ENCODE data around the gene CBLN1.

CBLN1 gene

DNA sequence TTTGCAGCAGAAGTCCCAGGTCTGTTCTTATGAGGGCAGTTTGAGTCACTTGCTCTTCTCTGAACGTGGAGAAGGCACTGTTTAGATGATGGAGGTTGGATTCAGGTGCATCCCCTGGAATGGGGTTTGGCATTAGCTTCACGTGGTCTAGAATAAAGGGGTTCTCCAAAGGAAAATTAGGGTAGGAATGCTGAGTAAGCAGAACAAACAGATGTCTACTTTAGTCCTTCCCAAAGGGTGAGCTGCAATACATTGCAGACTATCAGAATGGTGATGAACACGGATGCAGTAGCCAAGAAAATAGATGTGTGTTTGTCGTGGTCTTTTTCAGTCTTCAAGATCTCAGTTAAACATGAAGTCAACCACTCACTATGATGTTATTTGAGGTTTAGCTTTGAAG is 3.3 kb upstream of the CBLN1 start:
- Histone ChIP-seq H3K27me3 (replicated peaks) (peaks cover 35% of the 10 kb centered on the region), H3K27ac (no peak overlapping the region), H3K4me3 (ENCODE audit: low read depth, low read length) (no peak overlapping the region), H3K36me3 (replicated peaks) (no peaks in the 10 kb centered on the region)
- no peak for DNase-seq
- TF ChIP-seq, protein P1, sequence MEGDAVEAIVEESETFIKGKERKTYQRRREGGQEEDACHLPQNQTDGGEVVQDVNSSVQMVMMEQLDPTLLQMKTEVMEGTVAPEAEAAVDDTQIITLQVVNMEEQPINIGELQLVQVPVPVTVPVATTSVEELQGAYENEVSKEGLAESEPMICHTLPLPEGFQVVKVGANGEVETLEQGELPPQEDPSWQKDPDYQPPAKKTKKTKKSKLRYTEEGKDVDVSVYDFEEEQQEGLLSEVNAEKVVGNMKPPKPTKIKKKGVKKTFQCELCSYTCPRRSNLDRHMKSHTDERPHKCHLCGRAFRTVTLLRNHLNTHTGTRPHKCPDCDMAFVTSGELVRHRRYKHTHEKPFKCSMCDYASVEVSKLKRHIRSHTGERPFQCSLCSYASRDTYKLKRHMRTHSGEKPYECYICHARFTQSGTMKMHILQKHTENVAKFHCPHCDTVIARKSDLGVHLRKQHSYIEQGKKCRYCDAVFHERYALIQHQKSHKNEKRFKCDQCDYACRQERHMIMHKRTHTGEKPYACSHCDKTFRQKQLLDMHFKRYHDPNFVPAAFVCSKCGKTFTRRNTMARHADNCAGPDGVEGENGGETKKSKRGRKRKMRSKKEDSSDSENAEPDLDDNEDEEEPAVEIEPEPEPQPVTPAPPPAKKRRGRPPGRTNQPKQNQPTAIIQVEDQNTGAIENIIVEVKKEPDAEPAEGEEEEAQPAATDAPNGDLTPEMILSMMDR (IDR thresholded peaks at IDR 0.05; ENCODE audit: low read depth, low read length, missing control alignments) = no peak
- in situ Hi-C loops (cut with HindIII; ENCODE audit: low pct_ligation_motif_present, low sequenced_read_pairs) = no loop called here

- no peak overlapping the region for H3K4me3 ChIP-seq (ENCODE audit: low read depth, low read length)
- no peak overlapping the region for H3K27ac ChIP-seq
- no peaks in the 10 kb centered on the region for H3K36me3 ChIP-seq (replicated peaks)
- no peak for DNase-seq
- peaks cover 50% of the 10 kb centered on the region for H3K27me3 ChIP-seq (replicated peaks)
- in situ Hi-C loops (cut with HindIII; ENCODE audit: low pct_ligation_motif_present, low sequenced_read_pairs) = no loop called here
- TF ChIP-seq, protein P1 (IDR thresholded peaks at IDR 0.05; ENCODE audit: low read depth, low read length, missing control alignments) = no peak
Observed at GRCh38 chr16:49283376-49284049, 1.9 kb upstream of the CBLN1 start.

GRCh38 chr16:49282690-49283375 is 1.2 kb upstream of the CBLN1 start:
- Histone ChIP-seq H3K27me3 (replicated peaks) (peaks cover 56% of the 10 kb centered on the region), H3K4me3 (ENCODE audit: low read depth, low read length) (no peak overlapping the region)

GRCh38 chr16:49281843-49282642 is 405 bp upstream of the CBLN1 start:
- TF ChIP-seq, protein P1 (IDR thresholded peaks at IDR 0.05; ENCODE audit: low read depth, low read length, missing control alignments) = no peak
- H3K36me3 ChIP-seq (replicated peaks) = no peaks in the 10 kb centered on the region
- in situ Hi-C loops (cut with HindIII; ENCODE audit: low pct_ligation_motif_present, low sequenced_read_pairs) = no loop called here
- H3K27ac ChIP-seq = no peak overlapping the region
- DNase-seq = peak; percentile 2
- peaks cover 64% of the 10 kb centered on the region for H3K27me3 ChIP-seq (replicated peaks)
- no peak overlapping the region for H3K4me3 ChIP-seq (ENCODE audit: low read depth, low read length)

More at GRCh38 chr16:49282690-49283375, 1.2 kb upstream of the CBLN1 start:
- no peak for DNase-seq
- Histone ChIP-seq H3K36me3 (replicated peaks) (no peaks in the 10 kb centered on the region), H3K27ac (no peak overlapping the region)
- TF ChIP-seq, protein P1 (IDR thresholded peaks at IDR 0.05; ENCODE audit: low read depth, low read length, missing control alignments) = no peak
- in situ Hi-C loops (cut with HindIII; ENCODE audit: low pct_ligation_motif_present, low sequenced_read_pairs) = no loop called here

DNA sequence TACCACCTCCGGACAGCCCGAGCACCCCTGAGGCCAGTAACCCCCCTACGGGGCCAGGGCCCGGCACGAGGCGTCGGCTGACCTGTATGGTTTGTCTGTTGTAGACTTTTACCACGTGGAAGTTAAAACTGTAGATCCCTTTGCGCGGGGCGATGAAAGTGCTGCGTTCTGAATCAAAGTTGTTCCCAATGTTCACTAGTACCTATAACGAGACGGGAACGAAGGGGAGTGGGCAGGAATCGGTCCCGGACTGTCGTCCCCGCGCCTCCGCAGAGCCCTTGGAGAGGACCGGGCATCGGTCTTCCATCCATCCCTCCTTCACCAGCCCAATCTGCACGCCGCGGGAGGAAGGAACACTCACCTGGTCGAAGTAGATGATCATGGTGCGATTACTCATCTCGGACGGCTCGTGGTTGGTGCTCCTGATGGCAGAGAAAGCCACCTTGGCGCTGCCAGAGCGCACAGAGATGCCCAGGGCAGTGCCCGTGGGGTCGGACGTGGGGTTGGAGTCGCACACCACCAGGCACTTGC is 732 bp downstream of the CBLN1 start:
- in situ Hi-C loops (cut with HindIII; ENCODE audit: low pct_ligation_motif_present, low sequenced_read_pairs) = no loop called here
- Histone ChIP-seq H3K27me3 (replicated peaks) (peaks cover 76% of the 10 kb centered on the region), H3K4me3 (ENCODE audit: low read depth, low read length) (no peak overlapping the region), H3K27ac (no peak overlapping the region), H3K36me3 (replicated peaks) (no peaks in the 10 kb centered on the region)
- no peak for DNase-seq
- TF ChIP-seq, protein P1 (IDR thresholded peaks at IDR 0.05; ENCODE audit: low read depth, low read length, missing control alignments) = no peak
